Liver (tissue), 9 donors: ENCODE data around the gene PYGL. TPM values are rescaled to one million over a fixed set of nuclear protein-coding genes. Genes with fewer than 3 reads are reported as not detected.
A peak's percentile ranks its signal among the peaks of the same experiment; 100 is the strongest.
"Not testable (repeated sequence)": the region's sequence is repeated elsewhere in the genome, so short reads cannot be mapped to it uniquely, and the experiment has no call there.

ENCODE experiments used
- DNase-seq: peaks from one replicate; pipeline ENCODE4 v3.0.0-alpha.2; 2017; ENCODE audit warnings: low spot score
- H3K27ac ChIP-seq, 2 donors: one replicate each; pipeline ENCODE4 v1.7.0; 2013; ENCODE audit warnings: inconsistent platforms in 2 of 2, low read length in 2 of 2, control low read depth in 1 of 2, low read depth in 1 of 2, mild to moderate bottlenecking in 1 of 2
- H3K27me3 ChIP-seq, 4 donors: one replicate each; pipeline versions ENCODE4 v1.6.1 to v1.7.0; 2013; ENCODE audit warnings: low read length in 3 of 4, inconsistent platforms in 1 of 4, mild to moderate bottlenecking in 1 of 4, moderate library complexity in 1 of 4; ENCODE audit not compliant: control insufficient read depth in 4 of 4, insufficient read depth in 4 of 4
- H3K36me3 ChIP-seq, 4 donors: one replicate each; pipeline versions ENCODE4 v1.6.1 to v1.7.0; 2013; ENCODE audit warnings: low read length in 3 of 4, mild to moderate bottlenecking in 3 of 4, low read depth in 1 of 4, moderate library complexity in 1 of 4; ENCODE audit not compliant: control insufficient read depth in 4 of 4, insufficient read depth in 3 of 4
- H3K4me1 ChIP-seq, 4 donors: one replicate each; pipeline versions ENCODE4 v1.6.1 to v1.7.0; 2013; ENCODE audit warnings: low read length in 3 of 4, mild to moderate bottlenecking in 3 of 4, moderate library complexity in 1 of 4; ENCODE audit not compliant: control insufficient read depth in 4 of 4, insufficient read depth in 4 of 4
- H3K4me3 ChIP-seq, 3 donors: one replicate each; pipeline versions ENCODE4 v1.6.1 to v1.7.0; 2013; ENCODE audit warnings: low read length in 3 of 3, control low read depth in 1 of 3, low read depth in 1 of 3, mild to moderate bottlenecking in 1 of 3
- H3K9ac ChIP-seq, 2 donors: one replicate each; pipeline ENCODE4 v1.7.0; 2013; ENCODE audit warnings: low read length in 2 of 2, mild to moderate bottlenecking in 2 of 2, moderate library complexity in 2 of 2, control low read depth in 1 of 2, low read depth in 1 of 2
- H3K9me3 ChIP-seq, 4 donors: one replicate each; pipeline versions ENCODE4 v1.6.1 to v1.7.0; 2013; ENCODE audit warnings: low read length in 3 of 4; ENCODE audit not compliant: control insufficient read depth in 4 of 4
- ATF3 ChIP-seq: IDR thresholded peaks from 2 replicates; pipeline ENCODE4 v1.6.1; 2016; ENCODE audit warnings: antibody characterized with exemption
- CTCF ChIP-seq: fragments of 150-350 bp; IDR thresholded peaks from 2 replicates; pipeline ENCODE4 v1.5.1; 2017; ENCODE audit warnings: improper control_type of control experiment, low read depth, low read length; ENCODE audit not compliant: missing input control
- FOXA2 ChIP-seq: IDR thresholded peaks from 2 replicates; pipeline ENCODE4 v1.6.1; 2016; ENCODE audit warnings: antibody characterized with exemption
- GABPA ChIP-seq, 2 donors: IDR thresholded peaks in 1 of 2; conservative IDR thresholded peaks in 1 of 2; 2 replicates each; pipeline ENCODE4 v1.6.1; 2016; ENCODE audit warnings: antibody characterized with exemption in 2 of 2, mild to moderate bottlenecking in 1 of 2, moderate library complexity in 1 of 2
- JUND ChIP-seq, 2 donors: IDR thresholded peaks; 2 replicates each; pipeline ENCODE4 v1.6.1; 2016; ENCODE audit warnings: antibody characterized with exemption in 2 of 2
- RAD21 ChIP-seq, 2 donors: IDR thresholded peaks; 2 replicates each; pipeline ENCODE4 v1.6.1; 2016; ENCODE audit warnings: antibody characterized with exemption in 2 of 2, mild to moderate bottlenecking in 2 of 2
- REST ChIP-seq: IDR thresholded peaks from 2 replicates; pipeline ENCODE4 v1.6.1; 2016; ENCODE audit warnings: antibody characterized with exemption, mild to moderate bottlenecking
- RXRA ChIP-seq, 2 donors: IDR thresholded peaks; 2 replicates each; pipeline ENCODE4 v1.6.1; 2017 to 2018; ENCODE audit warnings: antibody characterized with exemption in 2 of 2, mild to moderate bottlenecking in 1 of 2
- SP1 ChIP-seq: IDR thresholded peaks from 2 replicates; pipeline ENCODE4 v1.6.1; 2018; ENCODE audit warnings: antibody characterized with exemption, mild to moderate bottlenecking
- YY1 ChIP-seq: IDR thresholded peaks from 2 replicates; pipeline ENCODE4 v1.6.1; 2016; ENCODE audit warnings: antibody characterized with exemption, mild to moderate bottlenecking
- WGBS: extraction: QIAGEN DNeasy Blood & Tissue Kit; methylation state at CpG from one replicate; pipeline ENCODE4 v1.1.7; 2013; 5-methylcytosine and 5-hydroxymethylcytosine counted together
- polyA plus RNA-seq, 2 donors: library from polyadenylated mRNA; stranded (reverse) in 1 of 2; unstranded in 1 of 2; fragments of 200-250 nt in 1 of 2; fragments of >200 nt in 1 of 2; fragmentation: Nextera tagmentation in 1 of 2; extraction: Ambion mirVana in 1 of 2; gene quantifications; one replicate each; pipeline versions ENCODE4 v1.2.1 to v1.2.3, GENCODE V29; 2013 to 2015
- total RNA-seq, 2 donors: library from RNA; depleted of rRNA; stranded (reverse); fragments of >200 nt; gene quantifications; one replicate each; pipeline ENCODE4 v1.2.3, GENCODE V29; 2014
- donor health status: healthy.
- donor health status: healthy.
- donor health status: healthy.
- donor health status: healthy.
- donor health status: healthy.

The PYGL gene
- total and polyA plus RNA-seq, 4 donors, result 53.0 to 109 (median 86.3) TPM

GRCh38 chr14:50957296-50957695 lies 13.0 kb upstream of the PYGL start:
- DNase-seq, result no peak
- TF ChIP-seq GABPA (IDR thresholded peaks at IDR 0.05 in 1 of 2, conservative IDR thresholded peaks at IDR 0.05 in 1 of 2) (no peak), YY1 (no peak), FOXA2 (no peak), JUND (IDR thresholded peaks at IDR 0.05) (peak in 1 of 2 donors; percentile 16), CTCF (no peak)

GRCh38 chr14:50956421-50956820 lies 12.1 kb upstream of the PYGL start:
- H3K9me3 ChIP-seq, H3K4me1 ChIP-seq, H3K27ac ChIP-seq, H3K36me3 ChIP-seq, DNase-seq, H3K9ac ChIP-seq, H3K27me3 ChIP-seq, H3K4me3 ChIP-seq: not testable (repeated sequence)
- WGBS, result 90% methylated on average over 32 of the region's 32 CpGs

More at GRCh38 chr14:50957296-50957695, 13.0 kb upstream of the PYGL start:
- peaks cover 0 to 2% (median 0%) of the 10 kb centered on the region in 4 donors for H3K4me1 ChIP-seq
- no peaks in the 10 kb centered on the region for H3K9me3 ChIP-seq
- no peaks in the 10 kb centered on the region for H3K27me3 ChIP-seq
- no peak overlapping the region for H3K27ac ChIP-seq
- no peak overlapping the region for H3K4me3 ChIP-seq
- WGBS, result 76% methylated on average over 3 of the region's 3 CpGs
- no peaks in the 10 kb centered on the region for H3K36me3 ChIP-seq
- no peak overlapping the region for H3K9ac ChIP-seq

- Histone ChIP-seq H3K27me3 (no peaks in the 10 kb centered on the region), H3K4me1 (no peaks in the 10 kb centered on the region), H3K9me3 (no peaks in the 10 kb centered on the region), H3K4me3 (no peak overlapping the region), H3K9ac (no peak overlapping the region), H3K27ac (peak overlapping the region in 1 of 2 donors; percentile 3), H3K36me3 (no peaks in the 10 kb centered on the region)
- WGBS, result 77% methylated on average over 5 of the region's 5 CpGs
- TF ChIP-seq RAD21 (IDR thresholded peaks at IDR 0.05) (peak; percentile 77 to 82), SP1 (no peak), JUND (IDR thresholded peaks at IDR 0.05) (peak; percentile 75 to 93), REST (no peak), RXRA (IDR thresholded peaks at IDR 0.05) (peak; percentile 35 to 39), CTCF (peak; percentile 49), ATF3 (peak; percentile 15)
- no peak for DNase-seq
These were observed 11.2 kb upstream of the PYGL start for GRCh38 chr14:50955373-50956043.
